Gastroesophageal sphincter (tissue), 4 donors: ENCODE results near the gene RAI1. TPM values are rescaled to one million over a fixed set of nuclear protein-coding genes. Genes with fewer than 3 reads are reported as not detected.

Source experiments
- ATAC-seq: fragments of 150-250 bp; one replicate; pipeline ENCODE4 v1.9.1; 2016; ENCODE audit warnings: mild to moderate bottlenecking, moderate library complexity
- H3K27ac ChIP-seq, 4 donors: fragments of 200-600 bp; sonication (generic) in 3 of 4; 1 replicate in 3 of 4; 2 replicates in 1 of 4; pipeline ENCODE4 v1.5.1; 2016 to 2019
- H3K27me3 ChIP-seq: fragments of 200-600 bp; sonication (generic); one replicate; pipeline ENCODE4 v1.5.1; 2019
- H3K36me3 ChIP-seq, 2 donors: fragments of 200-600 bp; sonication (generic); one replicate each; pipeline ENCODE4 v1.5.1; 2019; ENCODE audit warnings: control low read depth in 1 of 2
- H3K4me1 ChIP-seq, 3 donors: fragments of 200-600 bp; sonication (generic); 1 replicate in 2 of 3; 2 replicates in 1 of 3; pipeline ENCODE4 v1.5.1; 2016 to 2019; ENCODE audit warnings: control low read depth in 2 of 3
- H3K4me3 ChIP-seq, 2 donors: fragments of 200-600 bp; sonication (generic); one replicate each; pipeline ENCODE4 v1.5.1; 2019; ENCODE audit warnings: mild to moderate bottlenecking in 1 of 2, moderate library complexity in 1 of 2
- H3K9me3 ChIP-seq, 3 donors: fragments of 200-600 bp; sonication (generic); one replicate each; pipeline ENCODE4 v1.5.1; 2017 to 2019; ENCODE audit warnings: control low read depth in 2 of 3
- EP300 ChIP-seq: sonication (generic); formaldehyde crosslinking; IDR thresholded peaks from one replicate; pipeline ENCODE4 v1.6.1; 2017; ENCODE audit warnings: antibody characterized with exemption, mild to moderate bottlenecking
- POLR2A ChIP-seq, 2 donors: fragments of 450-650 bp; IDR thresholded peaks; one replicate each; pipeline ENCODE4 v1.6.1; 2017; ENCODE audit warnings: antibody characterized with exemption in 2 of 2, mild to moderate bottlenecking in 2 of 2, moderate library complexity in 1 of 2
- POLR2AphosphoS5 ChIP-seq: sonication (generic); formaldehyde crosslinking; IDR thresholded peaks from one replicate; pipeline ENCODE4 v1.6.1; 2017; ENCODE audit warnings: antibody characterized with exemption
- WGBS, 2 donors: methylation state at CpG; one replicate each; pipeline ENCODE4 v1.1.5; 2018; ENCODE audit warnings: low coverage in 1 of 2; 5-methylcytosine and 5-hydroxymethylcytosine counted together
- total RNA-seq, 4 donors: library from RNA; depleted of rRNA; stranded (reverse); fragments of >200 nt; gene quantifications; one replicate each; pipeline ENCODE4 v1.1.0, GENCODE V29; 2016
- TF ChIP-seq, protein P1 (sequence below), 4 experiments: fragments of 200-600 bp in 2 of 4; fragments of 450-650 bp in 2 of 4; sonication (generic) in 1 of 4; IDR thresholded peaks; one replicate each; pipeline ENCODE4 v1.5.1; 2017 to 2019; ENCODE audit warnings: antibody characterized with exemption in 4 of 4, mild to moderate bottlenecking in 2 of 4, moderate library complexity in 2 of 4

RAI1 gene
- total RNA-seq, 4 donors from 2014 or later, result 15.9 to 39.7 (median 28.3) TPM

DNA sequence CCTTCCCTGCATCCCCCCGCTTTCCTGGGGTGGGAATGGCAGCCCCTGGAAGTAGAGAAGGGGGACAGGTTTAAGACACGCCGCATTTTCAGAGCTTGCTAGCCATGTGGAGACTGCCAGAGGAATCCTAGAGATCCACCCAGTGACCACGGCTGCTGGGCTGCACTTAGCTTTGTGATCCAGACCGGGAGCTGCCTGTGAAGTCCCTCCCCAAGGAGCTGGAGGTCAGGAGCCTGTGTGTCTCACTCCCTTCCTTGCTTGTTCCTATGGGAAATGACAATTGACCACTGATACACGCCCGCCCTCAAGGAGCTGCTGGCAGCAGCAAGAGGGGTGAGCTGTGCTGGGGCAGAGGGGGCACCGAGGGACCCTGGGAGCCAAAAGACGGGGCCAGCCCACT is 81.9 kb downstream of the RAI1 start:
- H3K27me3 ChIP-seq, result no peaks in the 10 kb centered on the region
- 44 to 64% methylated on average over 3 to 4 of the region's 9 CpGs for WGBS, 2 donors
- no peak for ATAC-seq
- TF ChIP-seq POLR2A (IDR thresholded peaks at IDR 0.05), result no peak
- TF ChIP-seq POLR2AphosphoS5, result no peak
- no peak for TF ChIP-seq EP300
- TF ChIP-seq, protein P1, sequence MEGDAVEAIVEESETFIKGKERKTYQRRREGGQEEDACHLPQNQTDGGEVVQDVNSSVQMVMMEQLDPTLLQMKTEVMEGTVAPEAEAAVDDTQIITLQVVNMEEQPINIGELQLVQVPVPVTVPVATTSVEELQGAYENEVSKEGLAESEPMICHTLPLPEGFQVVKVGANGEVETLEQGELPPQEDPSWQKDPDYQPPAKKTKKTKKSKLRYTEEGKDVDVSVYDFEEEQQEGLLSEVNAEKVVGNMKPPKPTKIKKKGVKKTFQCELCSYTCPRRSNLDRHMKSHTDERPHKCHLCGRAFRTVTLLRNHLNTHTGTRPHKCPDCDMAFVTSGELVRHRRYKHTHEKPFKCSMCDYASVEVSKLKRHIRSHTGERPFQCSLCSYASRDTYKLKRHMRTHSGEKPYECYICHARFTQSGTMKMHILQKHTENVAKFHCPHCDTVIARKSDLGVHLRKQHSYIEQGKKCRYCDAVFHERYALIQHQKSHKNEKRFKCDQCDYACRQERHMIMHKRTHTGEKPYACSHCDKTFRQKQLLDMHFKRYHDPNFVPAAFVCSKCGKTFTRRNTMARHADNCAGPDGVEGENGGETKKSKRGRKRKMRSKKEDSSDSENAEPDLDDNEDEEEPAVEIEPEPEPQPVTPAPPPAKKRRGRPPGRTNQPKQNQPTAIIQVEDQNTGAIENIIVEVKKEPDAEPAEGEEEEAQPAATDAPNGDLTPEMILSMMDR (IDR thresholded peaks at IDR 0.05), result no peak
- no peaks in the 10 kb centered on the region for H3K9me3 ChIP-seq
- H3K4me3 ChIP-seq, result no peak overlapping the region
- no peaks in the 10 kb centered on the region for H3K36me3 ChIP-seq
- H3K27ac ChIP-seq, result peak overlapping the region in 2 of 4 donors; percentile 7 to 33
- H3K4me1 ChIP-seq, result peaks cover under 1 to 85% (median 12%) of the 10 kb centered on the region in 3 donors

DNA sequence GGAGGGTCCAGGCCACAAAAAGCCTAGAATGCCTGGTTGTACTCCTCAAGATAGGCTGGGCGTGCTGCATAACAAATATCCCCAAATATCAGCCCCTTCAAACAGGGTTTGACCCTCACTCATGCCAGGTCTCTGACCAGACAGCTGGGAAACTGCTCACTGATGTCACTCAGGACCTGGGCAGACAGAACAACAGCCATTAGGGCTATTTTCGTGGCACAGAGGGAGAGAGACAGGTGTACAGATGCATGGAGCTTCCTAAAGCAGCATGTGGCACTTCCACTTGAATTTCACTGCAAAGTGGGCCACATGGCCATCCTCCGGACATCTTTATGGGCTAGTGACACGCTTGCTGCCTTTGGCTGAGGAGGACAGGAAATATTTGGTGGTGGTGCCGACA is 82.5 kb downstream of the RAI1 start:
- TF ChIP-seq POLR2AphosphoS5 (no peak), EP300 (no peak), POLR2A (IDR thresholded peaks at IDR 0.05) (no peak)
- TF ChIP-seq, protein P1 (IDR thresholded peaks at IDR 0.05), result no peak
- no peak for ATAC-seq

DNA sequence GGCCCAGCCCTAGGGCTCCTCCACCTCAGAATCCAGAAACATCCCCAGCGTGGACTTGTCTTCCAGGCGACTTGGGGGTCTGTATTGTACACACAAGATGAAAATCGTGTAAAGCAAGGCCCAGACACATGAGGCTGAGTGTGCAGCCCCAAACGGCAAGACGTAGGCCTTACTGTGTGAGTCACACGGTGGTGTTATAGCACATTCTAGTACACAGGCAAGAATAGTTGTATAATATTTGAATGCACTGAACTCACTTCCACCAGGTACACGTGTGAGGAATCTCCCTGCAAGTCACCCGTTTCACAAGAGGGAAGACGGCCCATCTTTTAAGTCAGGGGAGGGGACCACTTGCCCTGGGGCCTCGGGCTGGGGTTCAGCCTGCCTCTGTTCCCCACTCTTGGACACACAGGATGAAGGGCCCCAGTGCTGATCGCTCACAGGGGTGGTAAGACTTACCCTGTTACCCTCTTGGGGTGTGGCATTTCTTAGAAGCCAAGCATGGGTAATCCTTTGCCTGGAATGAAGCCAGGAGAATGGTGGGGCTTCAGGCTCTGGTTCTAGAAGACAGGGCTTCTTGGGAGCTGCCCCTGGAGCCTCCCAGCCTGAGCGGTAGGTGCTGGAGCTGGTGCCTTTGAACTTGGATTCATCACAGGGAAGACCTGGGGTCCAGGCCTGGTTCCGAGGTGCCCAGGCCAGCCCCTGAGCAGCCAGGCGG is 84.3 kb downstream of the RAI1 start:
- Histone ChIP-seq H3K36me3 (no peaks in the 10 kb centered on the region), H3K4me3 (no peak overlapping the region), H3K4me1 (peaks cover 3 to 88% (median 27%) of the 10 kb centered on the region in 3 donors), H3K9me3 (no peaks in the 10 kb centered on the region), H3K27ac (peak overlapping the region in 3 of 4 donors; percentile 44 to 77 (median 72)), H3K27me3 (no peaks in the 10 kb centered on the region)
- TF ChIP-seq POLR2AphosphoS5, result no peak
- TF ChIP-seq, protein P1 (IDR thresholded peaks at IDR 0.05), result no peak
- no peak for TF ChIP-seq EP300
- TF ChIP-seq POLR2A (IDR thresholded peaks at IDR 0.05), result no peak
- 60 to 90% methylated on average over 2 to 4 of the region's 14 CpGs for WGBS, 2 donors
- ATAC-seq, result no peak

More for the DNA sequence above, 82.5 kb downstream of the RAI1 start:
- WGBS, 2 donors, result 85% methylated on average over 5 of the region's 5 CpGs; no CpG with 5 or more reads in 1 of the 2 donors
- no peaks in the 10 kb centered on the region for H3K36me3 ChIP-seq
- H3K27ac ChIP-seq, result peak overlapping the region in 2 of 4 donors; percentile 7 to 33
- no peak overlapping the region for H3K4me3 ChIP-seq
- H3K9me3 ChIP-seq, result no peaks in the 10 kb centered on the region
- H3K27me3 ChIP-seq, result no peaks in the 10 kb centered on the region
- peaks cover 3 to 85% (median 12%) of the 10 kb centered on the region in 3 donors for H3K4me1 ChIP-seq

DNA sequence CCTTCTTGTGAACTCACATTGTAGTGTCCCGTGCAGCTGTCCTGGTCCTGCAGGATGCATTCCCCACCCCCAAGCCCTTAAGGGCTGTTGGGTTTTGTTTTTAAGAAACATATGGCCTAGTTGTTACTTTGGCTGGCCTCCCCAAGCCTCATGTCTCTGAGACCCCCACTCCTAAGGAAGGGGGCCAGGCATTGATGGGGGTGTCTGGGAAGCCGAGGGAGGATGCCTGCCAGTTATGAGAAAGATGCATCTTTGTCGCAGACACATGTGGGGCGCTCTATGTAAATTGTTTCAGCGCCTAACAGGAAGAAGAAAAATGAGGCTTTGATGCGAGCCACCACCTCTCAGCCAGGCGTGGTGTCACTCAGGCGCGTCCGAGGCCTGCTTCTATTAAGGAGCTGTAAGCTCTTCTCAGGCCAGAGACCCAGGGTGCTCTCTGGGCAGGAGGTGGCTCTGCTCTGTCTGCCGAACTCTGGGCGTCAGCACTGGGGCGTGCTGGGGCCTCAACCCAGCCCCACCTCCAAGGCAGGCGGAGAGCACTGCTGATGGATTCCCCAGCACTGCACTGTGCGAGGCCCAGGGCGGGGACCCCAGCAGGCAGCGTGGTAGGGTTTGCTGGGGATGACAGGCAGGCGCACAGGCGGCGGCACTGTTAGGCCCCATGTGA is 85.0 kb downstream of the RAI1 start:
- no peak for TF ChIP-seq POLR2AphosphoS5
- Histone ChIP-seq H3K27ac (peak overlapping the region in 3 of 4 donors; percentile 68 to 77 (median 72)), H3K9me3 (no peaks in the 10 kb centered on the region), H3K36me3 (no peaks in the 10 kb centered on the region), H3K4me1 (peaks cover 3 to 89% (median 33%) of the 10 kb centered on the region in 3 donors), H3K27me3 (no peaks in the 10 kb centered on the region), H3K4me3 (no peak overlapping the region)
- WGBS, 2 donors, result 59% methylated on average over 7 of the region's 20 CpGs; no CpG with 5 or more reads in 1 of the 2 donors
- ATAC-seq, result peak; percentile 37

DNA sequence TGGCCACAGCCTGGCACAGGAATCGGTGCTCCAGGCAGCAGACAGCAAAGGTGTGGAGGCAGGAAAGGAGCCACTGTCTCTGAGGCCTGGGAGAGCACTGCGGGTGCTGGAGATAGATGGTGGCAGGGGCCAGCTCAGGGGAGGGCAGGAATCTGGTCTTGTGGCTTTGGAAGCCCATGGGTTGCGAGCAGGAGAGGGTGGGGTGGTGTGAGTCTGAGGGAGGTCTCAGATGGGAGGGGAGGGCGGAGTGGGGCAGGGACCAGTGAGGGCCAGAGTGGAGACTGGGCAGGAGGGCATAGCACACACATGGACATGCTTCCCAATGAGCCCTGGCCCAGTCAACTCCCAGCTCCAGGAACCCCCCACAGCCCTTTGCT is 85.5 kb downstream of the RAI1 start:
- no peaks in the 10 kb centered on the region for H3K9me3 ChIP-seq
- peaks cover 3 to 89% (median 33%) of the 10 kb centered on the region in 3 donors for H3K4me1 ChIP-seq
- peak overlapping the region in 3 of 4 donors; percentile 68 to 77 (median 72) for H3K27ac ChIP-seq
- TF ChIP-seq POLR2A (IDR thresholded peaks at IDR 0.05) (no peak), EP300 (no peak), POLR2AphosphoS5 (no peak)
- TF ChIP-seq, protein P1 (IDR thresholded peaks at IDR 0.05), result no peak
- ATAC-seq, result no peak
- WGBS, 2 donors, result 75% methylated on average over 2 to 3 of the region's 4 CpGs
- no peak overlapping the region for H3K4me3 ChIP-seq
- no peaks in the 10 kb centered on the region for H3K27me3 ChIP-seq
- no peaks in the 10 kb centered on the region for H3K36me3 ChIP-seq
